AML-193 (cell line): ENCODE measurements around the gene IPCEF1.

Experiments used
- DNase-seq, 2 experiments: peaks; one replicate each; lab custom pipeline; 2025; lab: John Stamatoyannopoulos, UW

IPCEF1 gene

DNA sequence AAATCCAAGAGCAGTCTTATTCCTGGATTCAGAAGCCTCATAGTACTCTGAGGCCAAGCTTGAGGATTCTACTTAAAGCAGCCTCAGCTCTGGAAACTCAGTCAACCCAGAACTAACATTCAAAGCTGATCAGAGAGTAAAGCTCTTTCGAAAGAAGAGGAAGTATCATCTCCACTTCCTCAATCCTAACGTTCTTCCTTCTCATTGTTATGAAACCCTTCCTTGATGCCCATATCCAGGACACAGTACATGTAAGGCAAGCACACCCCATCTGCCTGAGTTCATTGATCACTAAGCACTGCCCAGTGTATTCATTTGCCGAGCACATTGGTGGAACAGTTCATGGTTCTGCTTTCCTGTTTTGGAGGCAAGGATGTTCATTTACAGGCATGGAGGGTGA is at the start of gene IPCEF1:
Gene IPCEF1, minus strand, starts transcription at position 114 of the 400 bp plus-strand sequence. CDS start 90,856 bp downstream, outside the sequence.
- DNase-seq, result peak; percentile 98 to 99

DNA sequence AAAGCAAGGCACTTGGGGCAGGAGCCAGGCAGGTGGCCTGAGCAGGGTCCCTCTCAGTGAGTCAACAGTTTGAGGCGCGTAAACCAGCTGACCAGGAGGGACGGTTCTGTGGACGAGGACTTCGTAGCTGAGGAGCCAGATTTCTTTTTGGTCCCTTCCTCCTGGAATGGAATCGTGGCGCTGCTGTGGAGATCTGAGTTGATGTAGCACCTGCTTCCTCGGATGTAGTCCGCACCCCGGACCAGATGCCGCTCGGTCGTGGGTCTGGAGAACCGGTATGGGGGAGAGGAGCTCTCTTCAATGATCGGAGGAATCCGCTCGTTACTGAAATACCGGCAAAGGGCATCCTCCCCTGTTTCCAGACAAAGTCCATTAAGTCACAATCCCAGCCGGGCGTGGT is 49.7 kb upstream of the IPCEF1 start:
- no peak for DNase-seq

DNA sequence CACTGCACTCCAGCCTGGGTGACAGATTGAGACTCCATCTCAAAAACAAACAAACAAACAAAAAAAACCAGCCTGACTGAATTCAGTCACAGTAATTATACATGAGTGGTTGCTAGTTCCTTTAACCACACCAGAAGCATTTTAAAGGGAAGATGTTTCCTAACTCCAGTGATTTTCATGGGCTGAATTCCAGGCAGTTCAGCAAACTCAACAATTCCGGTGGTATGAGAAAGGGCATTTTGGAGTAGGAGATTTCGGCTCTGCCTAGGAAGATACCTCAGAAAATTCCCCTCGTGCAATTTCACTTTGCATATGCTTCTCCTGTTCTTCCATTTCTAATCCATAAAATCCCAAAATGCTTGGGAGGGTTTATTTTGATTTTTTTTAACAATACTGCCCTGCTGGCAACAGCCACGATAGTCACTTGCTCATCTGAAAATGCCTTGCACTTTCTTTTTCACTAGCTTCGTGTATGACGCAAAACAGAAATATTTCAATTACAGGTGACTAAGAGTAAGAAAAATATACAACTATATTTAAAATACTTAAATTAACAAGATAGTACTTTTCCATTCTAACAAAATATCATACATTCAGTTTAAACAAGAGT is 48.3 kb upstream of the IPCEF1 start:
- no peak for DNase-seq

DNA sequence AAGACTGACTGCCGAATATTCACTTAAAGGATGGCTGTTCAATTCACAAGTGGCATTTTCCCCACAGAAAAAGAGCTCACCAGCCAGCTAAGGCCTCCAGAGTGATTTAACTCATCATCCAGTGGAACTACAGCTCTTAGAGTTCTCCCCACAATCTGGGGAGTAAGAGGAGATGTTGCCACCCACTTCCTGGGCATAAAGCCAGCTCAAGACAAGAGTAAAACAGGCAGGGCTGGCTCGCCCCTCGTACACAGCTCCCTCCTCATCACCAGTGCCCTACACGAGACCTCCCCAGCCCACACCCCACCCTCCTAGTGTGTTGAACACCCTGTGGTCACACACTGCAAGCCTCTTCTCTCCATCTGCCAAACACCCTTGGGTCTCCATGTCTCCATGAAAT is 47.2 kb upstream of the IPCEF1 start:
- DNase-seq, result no peak

DNA sequence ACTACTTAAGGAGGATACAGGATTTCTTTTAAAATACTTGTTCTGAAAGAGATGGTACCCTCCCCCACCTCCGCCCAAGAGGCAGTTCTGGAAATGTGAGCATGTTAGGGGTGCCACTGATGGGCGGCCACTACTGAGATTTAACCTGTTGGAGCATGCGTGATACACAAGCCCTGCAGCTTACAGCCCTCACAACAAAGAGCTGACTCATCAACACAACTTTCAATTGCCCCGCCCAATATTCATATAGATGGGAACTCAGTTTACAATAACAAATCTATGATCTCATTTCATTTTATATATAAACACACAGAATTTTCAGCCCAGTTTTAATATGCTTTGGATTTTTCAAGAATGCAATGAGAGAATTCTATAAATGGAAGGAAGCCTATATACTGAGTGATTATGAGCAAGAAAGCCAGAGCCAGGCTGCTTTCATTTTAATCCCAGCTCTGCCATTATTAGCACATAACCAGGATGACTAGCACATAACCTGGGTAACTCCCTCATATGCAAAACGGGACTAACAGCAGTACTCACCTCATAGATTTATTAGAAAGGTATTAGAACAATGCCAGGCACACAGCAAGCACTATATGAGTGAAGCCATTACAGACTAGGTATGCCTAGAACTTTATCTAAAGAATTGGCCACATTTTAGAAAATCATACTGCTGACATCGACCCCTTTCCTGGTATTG is 45.6 kb upstream of the IPCEF1 start:
- DNase-seq, result no peak

DNA sequence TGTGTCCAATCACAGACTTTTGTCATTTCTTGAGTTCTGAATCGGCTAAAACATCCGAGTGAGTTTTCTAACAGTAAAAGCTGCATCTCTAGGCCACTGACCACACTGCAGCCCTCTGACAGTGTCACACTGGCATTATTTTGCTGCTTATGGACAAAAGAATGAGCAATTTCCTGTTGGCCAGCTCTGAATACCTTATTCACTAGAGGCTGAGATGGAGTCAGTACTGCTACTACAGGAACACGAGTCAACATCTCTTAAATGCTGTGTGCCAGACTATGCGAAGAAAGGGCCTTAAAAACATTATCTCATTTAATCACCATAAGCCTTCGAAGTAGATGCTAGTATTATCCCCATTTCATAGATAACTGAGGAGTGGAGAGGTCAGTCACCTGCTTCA is 42.5 kb upstream of the IPCEF1 start:
- DNase-seq, result no peak

DNA sequence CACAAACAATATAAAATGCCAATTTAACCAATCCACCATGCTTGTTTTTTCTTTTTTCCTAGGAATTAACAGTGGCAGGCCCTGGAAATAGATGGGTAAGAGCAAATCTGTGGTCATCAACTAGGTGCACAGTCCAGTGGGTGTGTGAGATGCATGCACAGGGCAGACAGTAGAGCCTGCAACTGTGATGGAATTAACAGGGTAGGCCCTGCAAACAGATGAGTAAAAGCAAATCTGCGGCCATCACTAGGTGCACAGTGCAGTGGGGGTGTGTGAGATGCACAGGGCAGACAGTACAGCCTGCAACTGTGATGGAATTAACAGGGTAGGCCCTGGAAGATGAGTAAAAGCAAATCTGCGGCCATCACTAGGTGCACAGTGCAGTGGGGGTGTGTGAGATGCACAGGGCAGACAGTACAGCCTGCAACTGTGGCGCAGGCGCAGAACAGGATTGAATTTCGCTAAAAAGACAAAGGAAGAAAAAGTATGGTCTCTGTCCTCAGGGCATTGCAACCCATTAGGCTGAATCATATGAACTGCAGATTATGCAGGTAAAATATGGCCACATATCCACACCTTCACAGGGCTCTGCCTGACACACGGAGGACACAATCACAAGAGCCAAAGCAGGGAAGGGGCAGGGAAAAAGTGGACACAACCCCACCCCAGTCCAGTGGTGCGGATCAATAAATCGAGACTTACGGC is 41.0 kb upstream of the IPCEF1 start:
- no peak for DNase-seq

- no peak for DNase-seq
Measured at GRCh38 chr6:154395878-154396277, 39.3 kb upstream of the IPCEF1 start.

GRCh38 chr6:154395316-154395715 is 38.7 kb upstream of the IPCEF1 start:
- DNase-seq, result no peak

DNA sequence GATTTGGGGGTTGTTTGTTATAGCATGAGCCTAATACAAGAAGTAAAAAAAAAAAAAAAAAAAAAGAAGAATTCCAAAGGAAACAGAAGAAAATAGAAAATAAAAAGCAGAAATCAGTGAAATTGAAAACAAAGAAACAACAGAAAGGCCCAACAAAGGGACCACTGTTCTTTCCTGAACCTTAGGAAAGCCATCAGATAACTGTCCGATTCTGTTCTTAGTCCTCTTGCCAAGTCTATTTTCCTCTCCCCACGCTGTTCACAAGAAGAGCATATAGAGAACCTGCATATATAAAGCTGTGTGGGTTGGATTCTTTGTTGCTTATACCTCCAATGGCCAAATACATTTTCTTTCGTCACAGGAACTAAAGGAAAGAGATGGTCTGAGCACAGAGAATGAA is 38.0 kb upstream of the IPCEF1 start:
- no peak for DNase-seq

- DNase-seq, result no peak
Measured at GRCh38 chr6:154390034-154390433, 33.4 kb upstream of the IPCEF1 start.

- DNase-seq, result no peak
Measured at GRCh38 chr6:154388803-154389202, 32.2 kb upstream of the IPCEF1 start.

DNA sequence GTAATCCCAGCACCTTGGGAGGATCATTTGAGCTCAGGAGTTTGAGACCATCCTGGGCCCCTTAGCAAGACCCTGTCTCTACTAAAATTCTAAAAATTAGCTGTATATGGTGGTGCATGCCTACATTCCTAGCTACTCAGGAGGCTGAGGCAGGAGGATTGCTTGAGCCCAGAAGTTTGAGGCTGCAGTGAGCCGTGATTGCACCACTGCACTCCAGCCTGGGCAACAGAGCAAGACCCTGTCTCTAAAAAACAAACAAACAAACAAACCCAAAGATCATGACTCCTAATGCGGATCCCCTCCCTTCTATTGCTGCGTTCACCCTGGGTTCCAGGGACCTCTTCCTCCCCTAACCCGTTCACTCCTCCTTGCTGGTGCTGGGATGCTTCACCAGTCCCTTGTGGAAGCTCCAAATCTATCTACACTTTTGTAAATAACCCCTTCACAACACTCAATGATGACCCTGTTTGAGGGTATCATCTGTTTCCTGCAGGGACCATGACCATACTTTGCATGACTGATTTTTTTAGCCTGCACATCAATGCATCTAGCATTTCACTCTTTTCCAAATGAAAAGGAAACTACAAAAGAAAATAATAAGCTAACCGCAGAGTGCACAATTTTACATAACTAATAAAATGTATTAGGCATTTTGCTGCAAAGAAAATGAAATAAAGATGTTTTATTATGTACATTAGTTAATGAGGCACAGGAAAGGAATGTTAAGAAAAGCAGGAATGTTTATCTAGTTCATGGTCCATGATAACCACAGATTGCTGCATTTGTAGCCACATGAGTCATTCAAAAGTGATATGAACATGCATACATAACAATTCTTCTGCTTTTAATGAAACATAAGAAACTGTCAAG is 30.5 kb upstream of the IPCEF1 start:
- DNase-seq, result no peak

- no peak for DNase-seq
Measured at GRCh38 chr6:154384191-154384590, 27.6 kb upstream of the IPCEF1 start.

DNA sequence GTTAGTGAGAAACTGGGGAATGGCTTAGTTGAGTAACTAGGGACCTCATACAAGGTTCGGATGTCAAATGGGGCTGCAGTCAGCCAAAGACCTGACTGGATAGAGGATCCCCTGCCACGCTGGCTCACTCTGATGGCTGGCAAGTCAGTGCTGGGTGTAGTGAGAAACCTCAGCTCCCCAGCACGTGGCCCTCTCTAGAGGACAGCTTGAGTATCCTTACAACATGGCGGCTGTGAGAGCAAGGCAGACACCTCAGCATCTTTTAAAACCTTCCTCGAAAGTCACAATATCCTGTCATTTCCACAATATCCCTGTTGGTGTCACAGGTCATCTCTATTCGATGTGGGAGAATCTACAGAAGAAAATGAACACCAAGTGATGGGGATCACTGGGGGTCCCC is 26.7 kb upstream of the IPCEF1 start:
- DNase-seq, result no peak

GRCh38 chr6:154382740-154383139 is 26.1 kb upstream of the IPCEF1 start:
- DNase-seq, result no peak

DNA sequence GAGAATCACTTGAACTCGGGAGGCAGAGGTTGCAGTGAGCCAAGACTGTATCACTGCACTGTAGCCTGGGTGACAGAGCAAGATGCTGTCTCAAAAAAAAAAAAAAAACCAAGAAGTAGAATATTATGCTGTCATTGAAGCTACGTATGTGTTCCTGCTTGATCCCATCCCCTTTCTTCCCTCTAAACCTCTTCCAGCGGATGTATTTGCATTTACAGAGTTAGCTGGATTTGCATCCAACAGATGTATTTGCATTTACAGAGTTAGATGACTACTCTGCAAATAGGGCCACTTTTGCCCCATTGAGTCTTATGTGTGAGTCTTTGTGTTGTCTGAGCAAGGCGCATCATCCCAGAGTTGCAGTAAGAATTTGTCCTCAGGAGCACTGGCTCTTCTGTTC is 24.9 kb upstream of the IPCEF1 start:
- no peak for DNase-seq

DNA sequence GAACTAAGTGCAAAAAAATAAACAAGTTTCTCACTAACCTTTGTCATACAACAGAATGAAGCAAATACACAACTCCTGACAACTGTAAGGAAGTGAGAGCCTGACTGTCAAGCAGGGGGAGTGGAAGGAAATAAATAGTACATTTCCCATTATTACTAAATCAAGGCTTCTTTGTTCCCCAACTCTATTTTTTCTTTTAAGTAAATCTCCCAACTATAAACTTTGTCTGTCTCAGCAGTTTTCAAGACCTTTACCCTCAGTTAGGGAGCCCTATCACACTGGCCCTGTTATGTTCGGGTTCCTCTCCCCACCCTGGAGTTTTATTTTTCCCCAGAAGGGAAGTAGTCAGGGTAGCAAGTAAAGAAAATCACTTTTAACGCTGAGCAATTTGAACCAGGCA is 24.1 kb upstream of the IPCEF1 start:
- no peak for DNase-seq

- no peak for DNase-seq
Measured at GRCh38 chr6:154379585-154379984, 23.0 kb upstream of the IPCEF1 start.

GRCh38 chr6:154378518-154378917 is 21.9 kb upstream of the IPCEF1 start:
- no peak for DNase-seq

- no peak for DNase-seq
Measured at GRCh38 chr6:154377726-154378125, 21.1 kb upstream of the IPCEF1 start.

GRCh38 chr6:154373971-154374370 is 17.4 kb upstream of the IPCEF1 start:
- no peak for DNase-seq
